HG03442 (cell line): Measurements from ENCODE around the gene STX8.

Source experiments
- ATAC-seq: cut with Tn5 transposase; IDR thresholded peaks from one replicate; pipeline ENCODE4 v1.9.1; 2021; ENCODE audit warnings: mild to moderate bottlenecking, moderate library complexity; ENCODE audit not compliant: unreplicated experiment

The STX8 gene

GRCh38 chr17:9215465-9215864 is 360.2 kb downstream of the STX8 start:
- no peak for ATAC-seq

- ATAC-seq, result no peak
These were observed 362.3 kb downstream of the STX8 start for GRCh38 chr17:9213303-9213640.

GRCh38 chr17:9212376-9213302 is 363.0 kb downstream of the STX8 start:
- no peak for ATAC-seq

GRCh38 chr17:9211133-9211765 is 364.4 kb downstream of the STX8 start:
- ATAC-seq, result no peak

- ATAC-seq, result no peak
These were observed 365.7 kb downstream of the STX8 start for GRCh38 chr17:9209781-9210370.

GRCh38 chr17:9209347-9209746 is 366.3 kb downstream of the STX8 start:
- no peak for ATAC-seq

- no peak for ATAC-seq
These were observed 367.1 kb downstream of the STX8 start for GRCh38 chr17:9208381-9209105.

- no peak for ATAC-seq
These were observed 368.8 kb downstream of the STX8 start for GRCh38 chr17:9206741-9207332.

GRCh38 chr17:9206410-9206703 is 369.3 kb downstream of the STX8 start:
- ATAC-seq, result no peak

- no peak for ATAC-seq
These were observed 369.9 kb downstream of the STX8 start for GRCh38 chr17:9205520-9206409.

- ATAC-seq, result no peak
These were observed 370.8 kb downstream of the STX8 start for GRCh38 chr17:9204637-9205329.

- no peak for ATAC-seq
These were observed 371.7 kb downstream of the STX8 start for GRCh38 chr17:9203771-9204425.

- no peak for ATAC-seq
These were observed 373.1 kb downstream of the STX8 start for GRCh38 chr17:9202532-9202931.

GRCh38 chr17:9200699-9201359 is 374.8 kb downstream of the STX8 start:
- no peak for ATAC-seq
